ENCODE measurements around the gene CCDC43. TPM values are rescaled to one million over a fixed set of nuclear protein-coding genes. Genes with fewer than 3 reads are reported as not detected.

Gene CCDC43
- total and polyA plus RNA-seq, 9 of the 15 experiments (the other 6 are each of a cell fraction or from before 2014, with no cell fraction given): 11.7 to 42.3 (median 25.9) TPM

DNA sequence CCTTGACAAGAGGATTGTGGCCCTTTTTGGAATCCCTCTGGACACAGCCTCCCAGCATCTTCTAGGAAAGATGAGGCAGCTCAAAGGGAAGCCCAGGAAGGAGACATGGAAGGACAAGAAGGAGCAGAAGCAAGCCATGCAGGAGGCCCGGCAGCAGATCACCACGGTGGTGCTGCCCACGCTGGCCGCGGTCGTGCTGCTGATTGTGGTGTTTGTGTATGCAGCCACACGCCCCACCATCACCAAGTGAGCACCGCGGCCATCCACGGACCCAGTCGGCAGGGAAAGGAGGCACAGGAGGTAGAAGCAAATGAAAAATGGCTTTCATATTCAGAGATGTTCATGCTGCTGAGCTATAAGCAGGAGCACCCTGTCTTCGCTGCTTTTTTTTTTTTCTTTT, 44.2 kb downstream of the CCDC43 start:
- Histone ChIP-seq H3K27ac (ENCODE audit: extremely low read depth, low read depth, low read length) (no peak overlapping the region), H3K4me1 (replicated peaks in 1 of 2; ENCODE audit: control insufficient read depth in 2 of 2, insufficient read depth in 2 of 2, low read length in 2 of 2) (peaks cover 0 to 3% of the 10 kb centered on the region in 2 experiments; a peak in 2 of 5 replicates), H4K20me1 (replicated peaks; ENCODE audit: control insufficient read depth, insufficient read depth, low read length) (no peaks in the 10 kb centered on the region), H3K9ac (ENCODE audit: insufficient read depth in 1 of 2, low read depth in 2 of 2, low read length in 2 of 2) (no peak overlapping the region), H3K4me2 (ENCODE audit: insufficient read depth, low read length) (no peak overlapping the region), H3K9me3 (replicated peaks; ENCODE audit: control insufficient read depth, insufficient read depth, low read depth, low read length) (no peaks in the 10 kb centered on the region), H3K36me3 (ENCODE audit: control insufficient read depth, insufficient read depth, low read length) (no peaks in the 10 kb centered on the region), H3K9me1 (ENCODE audit: control insufficient read depth, insufficient read depth, low read length) (no peaks in the 10 kb centered on the region), H2AFZ (ENCODE audit: low read depth, low read length) (no peak overlapping the region), H3K27me3 (ENCODE audit: control insufficient read depth in 2 of 2, insufficient read depth in 2 of 2, low read length in 2 of 2) (peaks cover 14 to 20% of the 10 kb centered on the region in 2 experiments), H3K79me2 (ENCODE audit: control insufficient read depth, insufficient read depth, low read length) (no peaks in the 10 kb centered on the region), H3K4me3 (no peak overlapping the region)
- DNase-seq (ENCODE audit: extremely low read depth in 1 of 4, low spot score in 3 of 4) (no peak), FAIRE-seq (no peak), ATAC-seq (no peak)
- no peak for TF ChIP-seq ASH1L (IDR thresholded peaks at IDR 0.05; ENCODE audit: borderline replicate concordance, low read depth, partially characterized antibody)
- TF ChIP-seq JUNB (CRISPR knock-in tag; conservative IDR thresholded peaks at IDR 0.05): no peak
- TF ChIP-seq ZNF121 (CRISPR knock-in tag; conservative IDR thresholded peaks at IDR 0.05): no peak
- TF ChIP-seq, protein P1, sequence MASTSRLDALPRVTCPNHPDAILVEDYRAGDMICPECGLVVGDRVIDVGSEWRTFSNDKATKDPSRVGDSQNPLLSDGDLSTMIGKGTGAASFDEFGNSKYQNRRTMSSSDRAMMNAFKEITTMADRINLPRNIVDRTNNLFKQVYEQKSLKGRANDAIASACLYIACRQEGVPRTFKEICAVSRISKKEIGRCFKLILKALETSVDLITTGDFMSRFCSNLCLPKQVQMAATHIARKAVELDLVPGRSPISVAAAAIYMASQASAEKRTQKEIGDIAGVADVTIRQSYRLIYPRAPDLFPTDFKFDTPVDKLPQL (IDR thresholded peaks at IDR 0.05; ENCODE audit: extremely low read depth, insufficient read length): no peak
- no peak for TF ChIP-seq NFIX (CRISPR knock-in tag; IDR thresholded peaks at IDR 0.05; ENCODE audit: low read depth)
- no peak for TF ChIP-seq MCM3 (IDR thresholded peaks at IDR 0.05)
- no peak for TF ChIP-seq RBM39 (optimal IDR thresholded peaks at IDR 0.05; ENCODE audit: low read depth, low read length)
- TF ChIP-seq NFE2 (IDR thresholded peaks at IDR 0.05; ENCODE audit: low read depth): no peak
- TF ChIP-seq SIN3B (IDR thresholded peaks at IDR 0.05; ENCODE audit: low read depth): no peak
- TF ChIP-seq CBX5 (IDR thresholded peaks at IDR 0.05; ENCODE audit: borderline replicate concordance, low read depth): no peak
- TF ChIP-seq NCOA6 (IDR thresholded peaks at IDR 0.05): no peak
- no peak for TF ChIP-seq TEAD4 (IDR thresholded peaks at IDR 0.05; ENCODE audit: low read length)
- TF ChIP-seq TEAD4 (CRISPR knock-in tag; IDR thresholded peaks at IDR 0.05; ENCODE audit: borderline replicate concordance): no peak
- TF ChIP-seq, protein P2, sequence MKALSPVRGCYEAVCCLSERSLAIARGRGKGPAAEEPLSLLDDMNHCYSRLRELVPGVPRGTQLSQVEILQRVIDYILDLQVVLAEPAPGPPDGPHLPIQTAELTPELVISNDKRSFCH (CRISPR knock-in tag; IDR thresholded peaks at IDR 0.05): no peak
- TF ChIP-seq, protein P2 (tag; IDR thresholded peaks at IDR 0.05): no peak
- TF ChIP-seq CCNT2 (IDR thresholded peaks at IDR 0.05; ENCODE audit: borderline replicate concordance, extremely low read depth, insufficient read length, low read depth, low read length): no peak
- TF ChIP-seq HMG20B (CRISPR knock-in tag; IDR thresholded peaks at IDR 0.05): no peak
- intact Hi-C loops (cut with micrococcal nuclease) (no loop called here), in situ Hi-C loops (cut with MboI) (no loop called here)
- no TSS peak for BruUV-seq (replicated peaks)
- ChIA-PET POLR2A (no interaction called here), CTCF (ENCODE audit: low intra/inter-chr PET ratio) (no interaction called here)
- WGBS (ENCODE audit: insufficient coverage, low coverage, missing lambda C conversion rate): 4% methylated on average over 8 of the region's 12 CpGs
